Urothelium cell line (cell line): Measurements from ENCODE around the gene ZNHIT3.
"Not testable (repeated sequence)": the region's sequence is repeated elsewhere in the genome, so short reads cannot be mapped to it uniquely, and the experiment has no call there.

Experiments used
- DNase-seq: peaks from one replicate; pipeline ENCODE4 v3.0.0; 2011; ENCODE audit warnings: low spot score, mixed read lengths
- FAIRE-seq: peaks from 2 replicates; lab custom pipeline; 2011; peaks lifted over from hg19 to GRCh38; lab: Jason Lieb, UNC

Gene ZNHIT3

DNA sequence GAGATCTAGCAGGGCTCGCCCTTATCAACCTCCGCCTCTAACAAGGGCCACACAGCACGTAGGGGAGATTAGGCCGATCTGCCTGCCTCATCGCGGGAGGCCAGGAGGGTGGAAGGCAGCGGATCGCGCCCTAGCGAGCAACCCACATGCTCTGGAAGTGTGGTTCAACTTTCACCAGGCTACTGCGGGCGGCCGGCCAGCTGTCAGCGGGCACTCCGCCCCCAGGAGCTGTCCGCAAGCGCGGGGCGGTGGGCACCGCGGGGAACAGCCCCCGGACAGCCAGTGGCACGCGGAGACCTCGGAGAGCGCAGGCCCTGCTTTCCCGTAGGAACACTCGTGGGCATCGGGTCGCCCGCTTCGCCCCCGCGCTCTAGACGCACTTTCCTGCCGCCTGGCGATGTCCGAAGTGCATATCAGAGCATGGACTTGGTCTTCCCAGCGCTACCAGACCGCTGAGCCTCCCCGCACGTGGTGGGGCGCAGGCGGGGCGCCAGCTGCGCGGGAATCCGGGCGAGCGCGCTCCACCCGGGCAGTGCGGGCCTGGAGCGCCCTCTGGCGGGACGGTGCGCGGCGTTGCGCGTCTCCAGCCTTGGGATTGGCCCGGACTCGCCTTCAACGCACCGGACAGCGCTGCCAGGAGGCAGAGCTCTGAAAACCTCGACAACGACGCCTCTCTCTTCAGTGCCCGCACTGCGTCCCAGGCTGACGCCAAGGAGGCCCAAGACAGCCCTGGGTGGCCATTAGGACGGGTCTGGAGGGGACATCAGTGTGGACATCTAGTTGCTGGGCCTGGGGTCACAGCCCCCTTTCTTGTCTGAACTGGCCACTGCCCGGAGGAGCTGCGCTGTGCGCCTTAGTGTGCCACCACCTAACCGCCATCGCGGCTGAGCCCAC, 3.6 kb upstream of the ZNHIT3 start:
- FAIRE-seq (no peak), DNase-seq (peak; percentile 96)

DNA sequence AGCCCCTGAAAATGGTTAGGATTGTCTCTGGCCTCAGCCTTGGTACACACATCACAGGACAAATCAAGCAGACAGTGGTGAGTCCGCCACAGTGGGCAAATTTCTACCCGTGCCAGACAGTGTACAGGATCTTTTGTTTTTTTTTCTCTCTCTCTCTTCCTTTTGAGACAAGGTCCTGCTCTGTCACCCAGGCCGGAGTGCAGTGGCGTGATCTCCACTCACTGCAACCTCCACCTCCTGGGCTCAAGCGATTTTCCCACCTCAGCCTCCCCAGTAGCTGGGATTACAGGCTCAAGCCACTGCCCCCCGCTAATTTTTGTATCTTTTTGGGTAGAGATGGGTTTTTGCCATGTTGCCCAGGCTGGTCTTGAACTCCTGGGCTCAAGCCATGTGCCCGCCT, 2.5 kb upstream of the ZNHIT3 start:
- not testable (repeated sequence) for FAIRE-seq

DNA sequence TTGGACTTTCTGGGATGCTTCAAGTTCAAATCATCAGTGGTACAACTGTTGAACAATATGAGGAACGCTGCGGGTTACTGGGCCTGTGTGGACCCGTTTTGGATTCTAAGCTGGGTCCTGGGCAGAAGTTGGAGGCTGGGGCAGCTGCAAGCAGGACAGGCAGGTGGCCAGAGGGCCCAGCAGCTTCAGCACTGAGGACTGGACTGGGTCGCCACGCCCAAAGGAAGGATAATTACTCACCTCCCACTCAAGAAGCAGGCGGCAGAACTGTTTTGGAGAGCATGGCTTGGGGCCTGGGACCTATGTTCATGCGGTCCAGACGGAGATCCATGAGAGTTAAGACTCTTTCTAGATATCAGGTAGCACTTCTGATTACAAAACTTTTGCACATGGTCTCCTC, 1.5 kb upstream of the ZNHIT3 start:
- no peak for FAIRE-seq
- no peak for DNase-seq

More for the DNA sequence above, 2.5 kb upstream of the ZNHIT3 start:
- not testable (repeated sequence) for DNase-seq

DNA sequence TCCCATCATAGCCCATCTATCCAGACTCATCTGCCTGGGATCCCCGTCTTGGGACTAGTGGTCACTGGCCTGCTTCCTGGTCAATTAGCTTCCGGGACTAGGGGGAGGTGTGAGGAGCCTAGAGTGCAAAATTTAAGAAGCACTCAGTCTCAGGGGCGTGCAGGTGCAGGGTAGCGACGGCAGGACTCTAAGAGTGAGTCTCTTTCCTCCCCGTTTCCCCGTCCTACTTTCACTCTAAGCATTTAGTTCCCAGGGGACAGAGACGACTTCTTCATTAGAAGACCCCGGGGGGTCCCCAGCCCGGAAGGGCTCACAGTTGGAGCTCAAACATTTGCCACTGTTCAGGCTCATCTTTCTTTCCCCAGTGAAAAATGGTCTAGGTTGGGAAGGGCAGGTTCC, 677 bp upstream of the ZNHIT3 start:
- FAIRE-seq (no peak), DNase-seq (no peak)

DNA sequence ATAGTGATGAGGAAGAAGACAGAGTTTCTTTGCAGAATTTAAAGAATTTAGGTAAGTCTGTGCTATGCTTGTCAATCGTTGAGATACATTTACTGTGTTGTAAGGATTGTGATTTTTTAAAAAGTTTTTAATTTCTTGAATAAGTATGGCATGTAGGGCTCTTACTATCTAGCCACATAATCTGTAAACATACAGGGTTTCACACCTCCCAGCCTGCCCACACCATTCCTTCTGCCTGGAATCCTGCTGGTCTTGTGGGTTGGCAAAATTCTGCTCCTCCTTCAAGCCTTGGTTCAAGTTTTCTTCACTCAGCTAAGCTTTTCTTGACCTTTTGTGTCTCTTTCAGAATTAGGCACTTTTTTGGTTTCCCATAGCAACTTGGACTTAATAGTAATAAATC, 7.5 kb downstream of the ZNHIT3 start:
- no peak for FAIRE-seq
- no peak for DNase-seq

DNA sequence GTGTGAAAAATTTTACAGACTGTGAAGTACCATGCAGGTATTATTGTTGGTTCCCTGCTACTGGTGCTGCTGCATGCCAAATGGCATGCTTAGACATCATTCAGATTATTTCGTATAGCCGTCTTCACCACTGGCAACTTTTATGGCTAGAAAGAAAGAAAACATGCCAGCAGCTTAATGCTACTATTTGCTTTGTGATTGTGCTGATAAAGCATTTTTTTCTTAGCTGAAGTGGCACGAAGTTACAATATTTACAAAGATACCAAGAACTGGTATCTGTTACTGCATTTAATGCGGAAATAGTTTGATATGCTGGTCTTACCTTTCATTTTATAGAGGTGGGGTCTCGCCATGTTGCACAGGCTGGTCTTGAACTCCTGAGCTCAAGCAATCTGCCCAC, 8.2 kb downstream of the ZNHIT3 start:
- DNase-seq (no peak), FAIRE-seq (no peak)

DNA sequence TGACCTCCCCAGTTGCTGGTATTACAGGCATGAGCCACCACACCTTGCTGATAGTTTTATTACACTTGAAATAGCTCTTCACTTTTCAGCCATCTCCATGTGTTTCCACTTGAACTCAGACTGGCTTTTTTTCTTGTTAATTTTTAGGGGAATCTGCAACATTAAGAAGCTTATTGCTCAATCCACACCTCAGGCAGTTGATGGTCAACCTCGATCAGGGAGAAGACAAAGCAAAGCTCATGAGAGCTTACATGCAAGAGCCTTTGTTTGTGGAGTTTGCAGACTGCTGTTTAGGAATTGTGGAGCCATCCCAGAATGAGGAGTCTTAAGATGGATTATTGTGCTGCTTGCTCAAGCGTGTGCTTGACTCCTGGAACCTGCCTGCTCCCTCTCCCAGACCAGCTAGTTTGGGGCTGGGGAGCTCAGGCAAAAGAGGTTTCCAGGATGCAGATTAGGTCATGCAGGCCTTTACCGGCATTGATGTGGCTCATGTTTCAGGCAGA, 8.6 kb downstream of the ZNHIT3 start:
- DNase-seq: no peak
- no peak for FAIRE-seq

DNA sequence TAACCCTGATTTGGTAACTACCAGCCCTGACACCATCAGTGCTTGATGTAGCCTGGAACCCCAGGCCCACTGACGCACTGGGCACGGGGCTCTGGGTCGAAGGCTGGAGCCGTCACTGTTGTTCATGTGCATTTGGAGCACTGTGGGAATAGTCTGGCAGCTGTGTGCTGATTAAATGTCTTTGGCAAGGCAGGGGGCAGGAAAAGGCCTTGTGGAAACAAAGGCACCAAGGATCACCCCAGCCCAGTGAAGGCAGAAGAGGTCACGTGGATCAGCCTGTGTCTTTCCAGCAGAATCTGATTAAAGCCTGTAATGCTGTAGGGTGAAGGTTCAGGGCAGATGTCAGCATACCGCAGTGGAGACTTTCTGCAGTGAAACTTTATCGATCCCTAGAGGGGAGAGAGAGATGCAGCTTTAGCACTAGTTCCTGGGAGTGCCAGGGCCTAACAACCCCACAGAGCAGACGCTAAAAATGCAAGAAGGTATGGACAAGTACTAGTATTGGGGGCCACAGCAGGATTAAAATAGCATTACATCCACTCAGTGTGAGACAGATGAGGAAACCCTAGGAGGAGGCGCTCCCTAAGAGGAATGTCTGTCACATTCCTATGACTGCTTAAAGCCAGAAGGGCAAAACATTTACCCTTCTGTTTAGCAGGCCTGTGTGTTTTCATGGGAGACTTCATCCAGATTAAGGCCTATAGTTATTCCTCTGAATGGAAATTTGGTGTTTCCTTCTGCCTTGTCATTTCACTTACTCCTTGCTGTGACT, 9.7 kb downstream of the ZNHIT3 start:
- DNase-seq (no peak), FAIRE-seq (no peak)

DNA sequence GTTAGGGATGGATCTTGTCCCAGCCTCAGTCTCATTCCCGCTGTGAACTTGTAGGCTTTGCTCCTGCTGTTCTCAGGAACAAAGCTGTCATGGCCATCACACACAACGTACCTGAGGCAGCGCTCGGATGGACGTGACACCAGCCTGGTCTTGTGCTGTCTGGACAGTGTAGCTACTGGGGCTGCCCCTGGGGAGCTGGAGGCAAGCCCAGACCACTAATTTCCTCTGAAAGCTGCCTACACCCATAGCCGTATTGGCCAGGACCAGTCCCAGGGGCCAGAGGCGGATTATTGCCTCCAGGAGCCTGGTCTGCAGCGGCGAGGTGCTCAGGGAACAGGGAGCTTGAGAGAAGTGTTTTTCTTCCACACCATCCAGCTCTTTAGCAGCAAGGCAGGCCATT, 11.7 kb downstream of the ZNHIT3 start:
- FAIRE-seq: no peak

DNA sequence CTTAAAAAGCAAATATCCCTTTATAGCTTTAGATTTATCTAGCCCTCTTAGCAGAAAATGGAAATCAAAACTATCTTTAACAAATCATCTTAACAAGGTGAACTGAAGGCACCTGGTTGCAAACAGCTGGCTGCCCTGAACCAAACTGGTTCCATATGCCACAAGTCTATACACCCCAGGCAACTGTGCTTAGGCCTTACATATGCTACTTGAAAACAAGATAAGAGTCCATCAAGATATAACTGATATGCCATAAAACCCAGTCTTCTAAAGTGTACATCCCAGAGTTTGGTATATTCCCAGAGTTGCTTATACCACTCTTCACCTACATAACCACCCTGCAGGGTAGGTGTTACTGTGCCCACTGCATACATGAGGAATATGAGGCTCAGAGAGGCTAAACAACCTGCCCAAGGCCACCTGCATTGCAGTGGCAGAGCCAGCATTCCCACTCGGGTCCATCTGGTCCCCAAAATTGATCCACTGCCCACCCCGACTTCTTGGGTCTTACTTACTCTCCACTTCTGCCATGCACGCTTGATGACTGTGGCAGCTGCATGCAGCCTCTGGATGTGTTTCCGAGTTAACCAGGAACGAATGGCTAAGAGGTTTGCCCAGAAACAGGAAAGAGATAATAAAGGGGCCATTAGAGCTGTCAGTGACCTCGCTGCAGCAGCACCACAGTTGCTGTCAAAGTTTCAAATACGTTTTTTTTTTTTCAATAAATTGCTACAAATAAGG, 12.2 kb downstream of the ZNHIT3 start:
- no peak for FAIRE-seq

More for the DNA sequence above, 11.7 kb downstream of the ZNHIT3 start:
- no peak for DNase-seq

DNA sequence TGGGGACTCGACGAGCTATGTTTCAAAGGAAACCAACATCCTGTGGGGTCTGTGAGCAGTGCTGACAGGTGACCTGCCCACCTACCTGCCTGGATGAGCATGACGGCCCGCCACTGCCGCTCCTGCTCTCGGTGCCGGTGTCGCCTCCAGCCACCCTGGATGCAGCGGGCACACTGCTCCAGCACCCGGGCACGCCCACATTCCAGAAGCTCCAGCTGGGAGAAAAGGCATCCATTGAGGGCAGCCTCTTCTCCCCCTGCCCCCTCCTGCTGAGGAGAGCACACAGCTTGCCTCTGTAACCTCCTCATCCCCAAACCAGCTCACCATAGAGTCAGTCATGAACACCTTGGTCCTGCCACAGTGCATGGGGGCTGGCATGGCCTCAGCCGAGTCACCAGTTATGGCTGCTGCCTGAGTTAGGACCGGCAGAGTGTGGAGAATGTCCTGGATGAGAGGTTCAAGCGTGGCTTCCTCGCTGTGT, 14.3 kb downstream of the ZNHIT3 start:
- no peak for FAIRE-seq
- peak; percentile 50 for DNase-seq

More for the DNA sequence above, 12.2 kb downstream of the ZNHIT3 start:
- no peak for DNase-seq

DNA sequence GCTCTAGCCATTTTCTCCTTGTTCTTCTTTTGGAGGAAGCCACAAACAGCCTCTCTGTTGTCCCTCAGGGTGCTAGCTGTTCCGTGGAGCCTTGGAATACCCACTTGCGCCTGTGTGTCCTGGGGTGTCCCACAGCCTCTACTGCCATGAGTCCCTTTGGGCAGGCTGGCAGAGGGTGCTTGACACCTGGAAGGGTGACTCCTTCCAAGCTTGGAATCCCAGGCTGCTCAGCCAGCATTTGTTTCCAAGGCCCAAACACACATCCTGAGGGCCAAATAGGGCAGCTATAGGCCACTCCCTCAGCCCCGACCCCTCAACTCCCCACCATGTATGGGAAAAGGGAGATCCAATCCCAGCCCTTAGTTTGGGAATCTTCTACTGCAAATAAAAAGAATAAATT, 14.9 kb downstream of the ZNHIT3 start:
- FAIRE-seq: no peak
- no peak for DNase-seq

DNA sequence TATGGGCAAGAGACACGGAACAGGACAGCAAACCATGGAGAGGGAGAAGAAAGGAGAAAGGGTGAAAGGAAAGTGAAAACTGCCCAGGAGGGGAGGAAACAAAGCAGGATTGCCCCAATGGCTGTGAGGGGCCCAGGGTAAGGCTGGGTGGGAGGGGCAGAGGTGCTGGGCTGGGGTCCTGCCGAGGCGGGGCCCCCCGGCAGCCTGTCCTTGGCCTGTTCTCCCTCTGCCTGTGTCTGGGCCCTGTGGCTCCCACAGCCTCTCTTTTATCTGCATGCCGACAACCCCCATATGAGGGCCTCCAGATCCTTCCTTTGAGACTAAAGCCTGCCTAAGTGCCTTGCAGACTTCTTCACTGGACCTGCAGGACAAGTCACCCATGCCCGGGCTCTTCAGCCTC, 15.5 kb downstream of the ZNHIT3 start:
- FAIRE-seq: no peak
- DNase-seq: no peak

DNA sequence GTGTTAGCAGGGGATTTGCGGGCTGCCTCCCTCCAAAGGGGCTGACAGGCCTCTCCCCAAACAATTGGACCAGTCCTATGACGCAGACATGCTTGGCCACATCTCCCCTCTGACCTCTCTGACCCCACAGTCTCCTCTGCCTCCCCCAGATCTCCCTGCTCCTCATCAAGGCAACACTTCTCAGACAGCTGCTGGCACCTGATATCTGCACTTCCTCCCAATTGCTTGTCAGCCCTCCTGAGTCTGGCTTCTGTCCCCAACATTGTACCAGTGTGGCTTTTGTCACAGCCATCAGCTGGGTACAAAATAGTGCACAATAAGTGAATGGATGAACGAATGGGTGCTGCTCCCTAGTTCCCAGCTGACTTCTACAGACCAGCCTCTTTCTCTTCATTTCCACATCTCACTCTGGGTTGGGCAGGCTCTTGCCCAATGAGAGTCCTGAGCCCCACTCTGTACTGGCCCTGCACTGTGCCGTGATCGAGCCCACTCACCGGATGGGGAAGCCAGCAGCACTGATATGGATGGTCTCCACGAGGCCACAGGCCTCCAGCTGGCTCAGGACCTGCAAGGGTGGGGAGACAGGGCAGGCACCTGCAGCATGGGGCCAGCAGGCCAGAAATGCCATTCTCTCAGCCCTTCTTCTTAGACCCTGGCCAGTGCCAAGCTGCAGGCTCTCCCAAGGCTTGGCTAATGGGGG, 17.1 kb downstream of the ZNHIT3 start:
- DNase-seq (no peak), FAIRE-seq (no peak)

DNA sequence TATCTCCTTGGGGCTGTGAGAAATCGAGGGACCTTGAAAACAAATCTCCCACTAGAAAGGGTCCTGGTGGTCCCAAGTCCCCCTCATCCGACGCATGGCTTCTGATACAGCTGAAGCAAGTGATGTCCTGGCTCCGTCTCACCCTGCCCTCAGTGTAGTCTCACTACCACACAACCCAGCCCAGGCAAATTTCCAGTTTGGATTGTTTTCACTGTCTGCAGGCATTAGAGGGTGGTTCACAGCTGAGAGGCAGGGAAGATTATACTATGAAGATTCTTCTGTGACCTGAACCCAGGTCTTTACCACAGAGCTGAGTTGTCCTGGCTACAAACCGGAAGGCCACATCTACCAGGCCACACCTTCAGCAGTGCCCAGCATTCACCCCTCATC, 17.7 kb downstream of the ZNHIT3 start:
- FAIRE-seq (no peak), DNase-seq (no peak)

DNA sequence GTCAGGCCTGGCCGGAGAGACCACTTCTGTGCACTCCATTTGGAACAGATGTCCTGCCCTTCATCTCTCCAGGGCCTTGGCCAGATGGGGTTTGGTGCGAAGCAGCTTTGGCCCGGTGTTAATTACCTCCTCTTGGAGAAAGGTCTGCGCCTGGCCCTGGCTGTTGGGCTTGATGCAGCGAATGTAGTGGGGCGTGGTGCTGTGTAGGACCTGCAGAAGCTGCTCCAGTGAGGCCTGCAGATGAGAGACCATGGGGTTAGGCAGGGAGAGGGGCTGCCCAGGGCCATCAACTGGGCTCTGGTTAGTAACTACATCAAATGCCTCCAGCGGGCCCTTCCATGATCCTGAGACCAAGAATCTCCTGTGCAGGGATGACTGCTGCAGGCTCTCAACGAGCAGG, 18.7 kb downstream of the ZNHIT3 start:
- FAIRE-seq: no peak
- no peak for DNase-seq

DNA sequence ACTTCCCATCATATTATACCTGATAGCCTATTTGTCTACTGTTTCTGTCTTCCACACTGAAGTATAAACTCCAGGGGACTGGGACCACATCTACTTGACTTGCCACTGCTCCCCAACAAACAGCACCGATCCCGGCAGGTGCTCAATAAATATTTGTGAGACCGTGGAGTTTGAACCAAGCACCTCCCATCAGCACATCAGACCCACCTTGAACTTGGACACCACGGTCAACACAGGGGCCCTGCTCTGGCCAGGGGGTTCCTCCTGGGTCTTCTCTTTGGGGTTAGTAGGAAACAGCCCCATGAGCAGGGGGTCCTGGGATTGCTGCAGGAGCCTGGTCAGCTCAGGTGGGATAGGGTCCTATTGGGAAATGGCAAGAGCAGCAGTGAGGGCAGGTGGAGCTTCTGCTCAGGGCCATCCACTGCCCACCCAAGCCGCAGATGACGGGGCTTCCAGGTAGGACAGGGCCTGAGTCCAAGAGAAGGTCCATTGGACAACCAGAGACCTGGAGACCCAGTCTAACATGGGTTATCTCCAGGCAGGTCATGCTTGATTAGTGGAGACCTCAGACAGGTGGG, 19.9 kb downstream of the ZNHIT3 start:
- FAIRE-seq: no peak
- DNase-seq: no peak

DNA sequence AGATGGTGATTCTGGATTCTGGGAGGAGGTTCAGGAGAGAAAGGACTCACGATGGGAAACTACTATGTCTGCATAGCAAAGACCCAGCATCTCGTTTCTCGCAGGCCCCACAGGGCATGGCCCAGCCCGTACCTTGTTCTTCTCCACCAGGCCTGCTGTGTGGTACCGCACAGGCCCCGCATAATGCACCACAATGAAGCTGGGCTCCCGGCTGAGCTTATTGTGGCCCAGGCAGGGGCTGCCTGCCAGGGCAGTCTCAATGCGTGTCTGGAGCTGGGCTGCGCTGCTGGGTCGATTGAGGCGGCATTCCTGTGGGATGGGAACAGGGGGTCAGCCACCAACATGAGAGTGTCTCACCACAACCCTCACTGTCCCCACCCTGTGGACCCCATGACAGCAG, 20.4 kb downstream of the ZNHIT3 start:
- FAIRE-seq (no peak), DNase-seq (no peak)

DNA sequence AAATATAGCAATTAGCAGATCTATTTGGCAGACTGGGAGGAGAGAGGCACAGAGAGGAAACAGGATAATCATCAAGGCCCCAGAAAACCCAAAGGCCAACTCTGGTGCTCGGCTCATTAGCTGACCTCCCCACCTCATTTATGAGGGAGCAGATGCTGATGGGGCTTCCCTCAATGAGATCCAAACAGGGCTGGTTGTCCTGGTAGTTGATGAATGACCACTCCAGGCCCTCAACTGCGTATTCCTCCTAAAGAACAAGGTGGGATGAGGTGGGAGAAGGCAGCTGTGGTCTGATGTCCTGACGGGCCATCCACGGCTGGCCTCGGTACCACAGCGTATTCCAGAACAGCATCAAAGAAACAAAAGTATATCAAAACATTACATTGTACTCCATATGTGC, 20.8 kb downstream of the ZNHIT3 start:
- FAIRE-seq: no peak
- no peak for DNase-seq

DNA sequence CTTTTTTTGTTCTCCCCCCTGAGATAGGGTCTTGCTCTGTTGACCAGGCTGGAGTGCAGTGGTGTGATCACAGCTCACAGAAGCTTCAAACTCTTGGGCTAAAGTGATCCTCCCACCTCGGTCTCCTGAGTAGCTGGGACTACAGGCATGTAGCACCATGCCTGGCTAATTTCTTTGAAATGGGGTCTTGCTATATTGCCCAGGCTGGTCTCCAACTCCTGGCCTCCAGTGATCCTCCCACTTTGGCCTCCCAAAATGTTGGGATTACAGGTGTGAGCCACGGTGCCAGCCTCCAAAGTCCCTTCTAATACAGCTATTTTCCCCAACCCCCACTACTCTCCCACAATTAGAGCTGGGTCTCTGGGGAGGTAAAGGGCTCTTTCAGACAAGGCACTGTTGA, 22.0 kb downstream of the ZNHIT3 start:
- DNase-seq, FAIRE-seq: not testable (repeated sequence)
